Tibial nerve (tissue), 3 donors: ENCODE data around the gene SKI.

Experiments
- POLR2A ChIP-seq, 2 donors: fragments of 450-650 bp; IDR thresholded peaks; one replicate each; pipeline ENCODE4 v1.6.1; 2017; ENCODE audit warnings: antibody characterized with exemption in 2 of 2, mild to moderate bottlenecking in 2 of 2, moderate library complexity in 2 of 2
- TF ChIP-seq, protein P1 (sequence below), 5 experiments: fragments of 200-600 bp in 3 of 5; fragments of 450-650 bp in 2 of 5; sonication (generic) in 3 of 5; IDR thresholded peaks; one replicate each; pipeline ENCODE4 v1.5.1; 2016 to 2019; ENCODE audit warnings: antibody characterized with exemption in 5 of 5, mild to moderate bottlenecking in 3 of 5, moderate library complexity in 2 of 5

- TF ChIP-seq, protein P1, sequence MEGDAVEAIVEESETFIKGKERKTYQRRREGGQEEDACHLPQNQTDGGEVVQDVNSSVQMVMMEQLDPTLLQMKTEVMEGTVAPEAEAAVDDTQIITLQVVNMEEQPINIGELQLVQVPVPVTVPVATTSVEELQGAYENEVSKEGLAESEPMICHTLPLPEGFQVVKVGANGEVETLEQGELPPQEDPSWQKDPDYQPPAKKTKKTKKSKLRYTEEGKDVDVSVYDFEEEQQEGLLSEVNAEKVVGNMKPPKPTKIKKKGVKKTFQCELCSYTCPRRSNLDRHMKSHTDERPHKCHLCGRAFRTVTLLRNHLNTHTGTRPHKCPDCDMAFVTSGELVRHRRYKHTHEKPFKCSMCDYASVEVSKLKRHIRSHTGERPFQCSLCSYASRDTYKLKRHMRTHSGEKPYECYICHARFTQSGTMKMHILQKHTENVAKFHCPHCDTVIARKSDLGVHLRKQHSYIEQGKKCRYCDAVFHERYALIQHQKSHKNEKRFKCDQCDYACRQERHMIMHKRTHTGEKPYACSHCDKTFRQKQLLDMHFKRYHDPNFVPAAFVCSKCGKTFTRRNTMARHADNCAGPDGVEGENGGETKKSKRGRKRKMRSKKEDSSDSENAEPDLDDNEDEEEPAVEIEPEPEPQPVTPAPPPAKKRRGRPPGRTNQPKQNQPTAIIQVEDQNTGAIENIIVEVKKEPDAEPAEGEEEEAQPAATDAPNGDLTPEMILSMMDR (IDR thresholded peaks at IDR 0.05) = no peak
- TF ChIP-seq POLR2A (IDR thresholded peaks at IDR 0.05) = no peak
Observed at GRCh38 chr1:2302292-2302925, 74.3 kb downstream of the SKI start.
